HepG2 (cell line): ENCODE data around the gene EPN2.

Source experiments
- FOXK2 ChIP-seq: fragments of 450-650 bp; IDR thresholded peaks from 2 replicates; pipeline ENCODE4 v1.6.1; 2016
- MAX ChIP-seq: IDR thresholded peaks from 2 replicates; pipeline ENCODE4 v1.6.1; 2012; ENCODE audit warnings: inconsistent platforms
- PBX3 ChIP-seq: sonication (generic); formaldehyde crosslinking; IDR thresholded peaks from 2 replicates; pipeline ENCODE4 v1.8.1; 2023; ENCODE audit warnings: missing genetic modification reagents, inconsistent platforms, borderline replicate concordance
- ZNF317 ChIP-seq: sonication (generic); formaldehyde crosslinking; IDR thresholded peaks from 2 replicates; pipeline ENCODE4 v1.5.0; 2020; ENCODE audit warnings: mild to moderate bottlenecking, missing genetic modification reagents

DNA sequence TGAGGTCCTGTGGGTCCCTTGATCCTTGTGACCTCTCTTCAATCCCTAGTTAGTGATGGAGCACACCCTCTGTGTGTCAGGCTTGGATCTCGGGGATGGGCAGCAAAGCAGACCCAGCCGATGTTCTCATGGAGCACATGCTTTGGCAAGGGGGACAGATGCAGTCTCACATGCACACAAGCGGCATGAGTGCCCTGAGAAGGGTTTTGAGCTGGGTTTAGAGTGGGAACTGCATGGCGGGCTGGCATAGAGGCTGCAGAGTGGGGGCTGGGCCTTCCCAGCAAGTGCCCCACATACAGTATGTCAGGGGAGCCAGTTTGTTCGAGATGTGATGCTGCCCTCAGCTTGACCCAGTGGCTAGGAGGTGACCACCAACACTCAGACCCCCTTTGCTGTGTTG is 83.7 kb downstream of the EPN2 start:
- TF ChIP-seq FOXK2 (no peak), PBX3 (CRISPR knock-in tag) (no peak), ZNF317 (CRISPR knock-in tag) (no peak), MAX (no peak)
